A549 (cell line): ENCODE results near the gene ERBB2. TPM values are rescaled to one million over a fixed set of nuclear protein-coding genes. Genes with fewer than 3 reads are reported as not detected.

Experiments used
- ATAC-seq, 2 experiments: fragments of 200-7000 bp in 1 of 2; fragments of >200 bp in 1 of 2; cut with Nextera tagmentation in 1 of 2; cut with Tn5 transposase in 1 of 2; 3 replicates each; pipeline versions ENCODE4 v1.8.0 to v1.9.1; 2018 to 2020; ENCODE audit warnings: mild to moderate bottlenecking in 1 of 2, moderate library complexity in 1 of 2
- CTCF ChIA-PET: fragments of 300-600 bp; sonication (Branson Sonifier 250); formaldehyde crosslinking; extraction: SDS; loops from one replicate; lab custom pipeline; 2021; ENCODE audit warnings: antibody characterized with exemption, inconsistent platforms; lab: Yijun Ruan, JAX
- POLR2A ChIA-PET: fragments of 350-600 bp; formaldehyde crosslinking; extraction: SDS; loops from one replicate; lab custom pipeline; 2021; ENCODE audit warnings: antibody characterized with exemption, inconsistent platforms; lab: Yijun Ruan, JAX
- DNase-seq, 2 experiments: peaks; one replicate each; pipeline versions ENCODE4 v3.0.0 to v3.0.0-alpha.2; 2011 to 2016; ENCODE audit warnings: low read depth in 1 of 2, low spot score in 1 of 2
- FAIRE-seq: peaks from 2 replicates; lab custom pipeline; 2011; peaks lifted over from hg19 to GRCh38; lab: Jason Lieb, UNC
- H3K27ac ChIP-seq, 2 experiments: fragments of >200 bp; sonication (Bioruptor Twin); formaldehyde crosslinking; 3 replicates each; pipeline ENCODE4 v1.5.1; 2016 to 2017
- H3K4me1 ChIP-seq: fragments of >200 bp; sonication (Bioruptor Twin); formaldehyde crosslinking; 3 replicates; pipeline ENCODE4 v1.6.1; 2016
- H3K4me2 ChIP-seq: fragments of >200 bp; sonication (Bioruptor Twin); formaldehyde crosslinking; 3 replicates; pipeline ENCODE4 v1.6.1; 2016
- H3K4me3 ChIP-seq: fragments of >200 bp; sonication (Bioruptor Twin); formaldehyde crosslinking; 3 replicates; pipeline ENCODE4 v1.5.1; 2016
- H3K9me3 ChIP-seq: fragments of >200 bp; sonication (Bioruptor Twin); formaldehyde crosslinking; 3 replicates; pipeline ENCODE4 v1.6.1; 2016
- BHLHE40 ChIP-seq: IDR thresholded peaks from 2 replicates; pipeline ENCODE4 v1.6.1; 2012; ENCODE audit warnings: low read depth, low read length, inconsistent platforms
- CBX2 ChIP-seq: fragments of 200-600 bp; sonication (generic); IDR thresholded peaks from 2 replicates; pipeline ENCODE4 v1.6.1; 2016; ENCODE audit warnings: low read depth, mild to moderate bottlenecking, borderline replicate concordance
- HDAC2 ChIP-seq: fragments of 200-600 bp; sonication (generic); IDR thresholded peaks from 2 replicates; pipeline ENCODE4 v1.6.1; 2016
- HOXA7 ChIP-seq: fragments of 250-450 bp; sonication (Bioruptor Pico); IDR thresholded peaks from 2 replicates; pipeline ENCODE4 v1.5.0; 2020; ENCODE audit warnings: mild to moderate bottlenecking, moderate library complexity
- KDM1A ChIP-seq: fragments of 200-600 bp; sonication (generic); IDR thresholded peaks from 2 replicates; pipeline ENCODE4 v1.6.1; 2016; ENCODE audit warnings: low read depth, mild to moderate bottlenecking
- POLR2A ChIP-seq: IDR thresholded peaks from 2 replicates; pipeline ENCODE4 v1.6.1; 2012; ENCODE audit warnings: mild to moderate bottlenecking, low read length
- ZNF302 ChIP-seq: fragments of 250-450 bp; sonication (Bioruptor Pico); IDR thresholded peaks from 2 replicates; pipeline ENCODE4 v1.9.0; 2021; ENCODE audit warnings: inconsistent platforms, mild to moderate bottlenecking, moderate library complexity
- ZSCAN20 ChIP-seq: fragments of 250-450 bp; sonication (Bioruptor Pico); IDR thresholded peaks from 2 replicates; pipeline ENCODE4 v1.8.0; 2022; ENCODE audit warnings: mild to moderate bottlenecking, moderate library complexity
- WGBS: methylation state at CpG from one replicate; pipeline ENCODE4 v1.1.6; 2017; ENCODE audit errors: missing lambda C conversion rate; 5-methylcytosine and 5-hydroxymethylcytosine counted together
- polyA plus RNA-seq, 4 experiments: library from polyadenylated mRNA; depleted of rRNA in 3 of 4; stranded (reverse); fragments of >200 nt; fragmentation: RNase III in 1 of 4; extraction: RNeasy Plus Mini Kit Qiagen cat#74134 plus additional on column Dnase treatment in 1 of 4; gene quantifications; 2 replicates in 3 of 4; 3 replicates in 1 of 4; pipeline ENCODE4 v1.2.3, GENCODE V29; 2011 to 2017
- TF ChIP-seq, protein P1 (sequence below): fragments of 200-600 bp; sonication (generic); IDR thresholded peaks from 2 replicates; pipeline ENCODE4 v1.6.1; 2016; ENCODE audit warnings: antibody characterized with exemption, mild to moderate bottlenecking, moderate library complexity
- TF ChIP-seq, protein P2 (sequence below): fragments of >200 bp; sonication (Bioruptor Twin); formaldehyde crosslinking; IDR thresholded peaks from 3 replicates; pipeline ENCODE4 v1.5.1; 2016
- TF ChIP-seq, protein P3 (sequence below): fragments of >200 bp; sonication (Bioruptor Twin); formaldehyde crosslinking; IDR thresholded peaks from 2 replicates; pipeline ENCODE4 v1.6.1; 2016
- TF ChIP-seq, protein P4 (sequence below): fragments of 450-650 bp; IDR thresholded peaks from 2 replicates; pipeline ENCODE4 v1.6.1; 2014; ENCODE audit warnings: antibody characterized with exemption
- TF ChIP-seq, protein P5 (sequence below): IDR thresholded peaks from 2 replicates; pipeline ENCODE4 v1.6.1; 2012
- TF ChIP-seq, protein P6 (sequence below): fragments of 150-350 bp; IDR thresholded peaks from 2 replicates; pipeline ENCODE4 v1.6.1; 2014; ENCODE audit warnings: low read depth, mild to moderate bottlenecking, low read length

The ERBB2 gene
- polyA plus RNA-seq, 2 of the 4 experiments (the other 2 are of a cell fraction), result 22.4 to 32.0 TPM

DNA sequence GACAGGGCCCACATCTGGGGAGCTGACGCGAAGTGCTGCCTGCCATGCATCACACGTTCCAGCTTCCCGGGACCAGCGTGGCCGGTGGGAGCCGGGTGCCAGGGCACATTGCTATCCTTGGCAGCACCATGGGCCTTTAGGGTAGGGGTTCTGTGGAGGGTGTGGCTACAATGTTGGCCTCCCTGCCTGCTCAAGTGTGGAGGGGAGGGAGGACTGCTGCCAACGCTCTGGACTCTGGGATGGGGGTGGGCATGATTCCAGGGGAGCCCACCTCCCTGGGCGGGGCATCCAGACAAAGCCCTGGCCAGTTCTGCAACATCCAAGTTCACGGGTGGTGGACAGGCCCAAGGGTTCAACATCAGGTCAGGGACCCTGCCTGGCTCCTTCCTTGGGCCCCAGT is 51.8 kb downstream of the ERBB2 start:
- ChIA-PET POLR2A (no interaction called here), CTCF (interaction anchor here (1.8 to 15.6 kb wide), 5 partner anchors 21 to 128 kb away, joined by 5 to 217 read pairs (median 18); partner anchors contain the start of genes MIEN1, PPP1R1B and TCAP)
- no peak for ATAC-seq
- no peak for FAIRE-seq
- Histone ChIP-seq H3K4me3 (no peak overlapping the region), H3K4me1 (peaks cover 21% of the 10 kb centered on the region), H3K27ac (peak overlapping the region in 1 of 2 experiments; percentile 21; a peak in 1 of 6 replicates), H3K4me2 (no peak overlapping the region), H3K9me3 (no peaks in the 10 kb centered on the region)
- no peak for DNase-seq
- WGBS, result 82% methylated on average over 10 of the region's 10 CpGs
- no peak for TF ChIP-seq BHLHE40
- TF ChIP-seq, protein P1, sequence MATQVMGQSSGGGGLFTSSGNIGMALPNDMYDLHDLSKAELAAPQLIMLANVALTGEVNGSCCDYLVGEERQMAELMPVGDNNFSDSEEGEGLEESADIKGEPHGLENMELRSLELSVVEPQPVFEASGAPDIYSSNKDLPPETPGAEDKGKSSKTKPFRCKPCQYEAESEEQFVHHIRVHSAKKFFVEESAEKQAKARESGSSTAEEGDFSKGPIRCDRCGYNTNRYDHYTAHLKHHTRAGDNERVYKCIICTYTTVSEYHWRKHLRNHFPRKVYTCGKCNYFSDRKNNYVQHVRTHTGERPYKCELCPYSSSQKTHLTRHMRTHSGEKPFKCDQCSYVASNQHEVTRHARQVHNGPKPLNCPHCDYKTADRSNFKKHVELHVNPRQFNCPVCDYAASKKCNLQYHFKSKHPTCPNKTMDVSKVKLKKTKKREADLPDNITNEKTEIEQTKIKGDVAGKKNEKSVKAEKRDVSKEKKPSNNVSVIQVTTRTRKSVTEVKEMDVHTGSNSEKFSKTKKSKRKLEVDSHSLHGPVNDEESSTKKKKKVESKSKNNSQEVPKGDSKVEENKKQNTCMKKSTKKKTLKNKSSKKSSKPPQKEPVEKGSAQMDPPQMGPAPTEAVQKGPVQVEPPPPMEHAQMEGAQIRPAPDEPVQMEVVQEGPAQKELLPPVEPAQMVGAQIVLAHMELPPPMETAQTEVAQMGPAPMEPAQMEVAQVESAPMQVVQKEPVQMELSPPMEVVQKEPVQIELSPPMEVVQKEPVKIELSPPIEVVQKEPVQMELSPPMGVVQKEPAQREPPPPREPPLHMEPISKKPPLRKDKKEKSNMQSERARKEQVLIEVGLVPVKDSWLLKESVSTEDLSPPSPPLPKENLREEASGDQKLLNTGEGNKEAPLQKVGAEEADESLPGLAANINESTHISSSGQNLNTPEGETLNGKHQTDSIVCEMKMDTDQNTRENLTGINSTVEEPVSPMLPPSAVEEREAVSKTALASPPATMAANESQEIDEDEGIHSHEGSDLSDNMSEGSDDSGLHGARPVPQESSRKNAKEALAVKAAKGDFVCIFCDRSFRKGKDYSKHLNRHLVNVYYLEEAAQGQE, result no peak
- TF ChIP-seq, protein P2, sequence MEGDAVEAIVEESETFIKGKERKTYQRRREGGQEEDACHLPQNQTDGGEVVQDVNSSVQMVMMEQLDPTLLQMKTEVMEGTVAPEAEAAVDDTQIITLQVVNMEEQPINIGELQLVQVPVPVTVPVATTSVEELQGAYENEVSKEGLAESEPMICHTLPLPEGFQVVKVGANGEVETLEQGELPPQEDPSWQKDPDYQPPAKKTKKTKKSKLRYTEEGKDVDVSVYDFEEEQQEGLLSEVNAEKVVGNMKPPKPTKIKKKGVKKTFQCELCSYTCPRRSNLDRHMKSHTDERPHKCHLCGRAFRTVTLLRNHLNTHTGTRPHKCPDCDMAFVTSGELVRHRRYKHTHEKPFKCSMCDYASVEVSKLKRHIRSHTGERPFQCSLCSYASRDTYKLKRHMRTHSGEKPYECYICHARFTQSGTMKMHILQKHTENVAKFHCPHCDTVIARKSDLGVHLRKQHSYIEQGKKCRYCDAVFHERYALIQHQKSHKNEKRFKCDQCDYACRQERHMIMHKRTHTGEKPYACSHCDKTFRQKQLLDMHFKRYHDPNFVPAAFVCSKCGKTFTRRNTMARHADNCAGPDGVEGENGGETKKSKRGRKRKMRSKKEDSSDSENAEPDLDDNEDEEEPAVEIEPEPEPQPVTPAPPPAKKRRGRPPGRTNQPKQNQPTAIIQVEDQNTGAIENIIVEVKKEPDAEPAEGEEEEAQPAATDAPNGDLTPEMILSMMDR, result no peak
- TF ChIP-seq CBX2, result no peak
- no peak for TF ChIP-seq POLR2A
- no peak for TF ChIP-seq KDM1A
- TF ChIP-seq, protein P3, sequence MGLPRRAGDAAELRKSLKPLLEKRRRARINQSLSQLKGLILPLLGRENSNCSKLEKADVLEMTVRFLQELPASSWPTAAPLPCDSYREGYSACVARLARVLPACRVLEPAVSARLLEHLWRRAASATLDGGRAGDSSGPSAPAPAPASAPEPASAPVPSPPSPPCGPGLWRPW, result no peak
- TF ChIP-seq, protein P4, sequence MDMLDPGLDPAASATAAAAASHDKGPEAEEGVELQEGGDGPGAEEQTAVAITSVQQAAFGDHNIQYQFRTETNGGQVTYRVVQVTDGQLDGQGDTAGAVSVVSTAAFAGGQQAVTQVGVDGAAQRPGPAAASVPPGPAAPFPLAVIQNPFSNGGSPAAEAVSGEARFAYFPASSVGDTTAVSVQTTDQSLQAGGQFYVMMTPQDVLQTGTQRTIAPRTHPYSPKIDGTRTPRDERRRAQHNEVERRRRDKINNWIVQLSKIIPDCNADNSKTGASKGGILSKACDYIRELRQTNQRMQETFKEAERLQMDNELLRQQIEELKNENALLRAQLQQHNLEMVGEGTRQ, result no peak
- no peak for TF ChIP-seq ZNF302 (CRISPR knock-in tag)
- no peak for TF ChIP-seq HOXA7
- TF ChIP-seq, protein P5, sequence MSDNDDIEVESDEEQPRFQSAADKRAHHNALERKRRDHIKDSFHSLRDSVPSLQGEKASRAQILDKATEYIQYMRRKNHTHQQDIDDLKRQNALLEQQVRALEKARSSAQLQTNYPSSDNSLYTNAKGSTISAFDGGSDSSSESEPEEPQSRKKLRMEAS, result no peak

DNA sequence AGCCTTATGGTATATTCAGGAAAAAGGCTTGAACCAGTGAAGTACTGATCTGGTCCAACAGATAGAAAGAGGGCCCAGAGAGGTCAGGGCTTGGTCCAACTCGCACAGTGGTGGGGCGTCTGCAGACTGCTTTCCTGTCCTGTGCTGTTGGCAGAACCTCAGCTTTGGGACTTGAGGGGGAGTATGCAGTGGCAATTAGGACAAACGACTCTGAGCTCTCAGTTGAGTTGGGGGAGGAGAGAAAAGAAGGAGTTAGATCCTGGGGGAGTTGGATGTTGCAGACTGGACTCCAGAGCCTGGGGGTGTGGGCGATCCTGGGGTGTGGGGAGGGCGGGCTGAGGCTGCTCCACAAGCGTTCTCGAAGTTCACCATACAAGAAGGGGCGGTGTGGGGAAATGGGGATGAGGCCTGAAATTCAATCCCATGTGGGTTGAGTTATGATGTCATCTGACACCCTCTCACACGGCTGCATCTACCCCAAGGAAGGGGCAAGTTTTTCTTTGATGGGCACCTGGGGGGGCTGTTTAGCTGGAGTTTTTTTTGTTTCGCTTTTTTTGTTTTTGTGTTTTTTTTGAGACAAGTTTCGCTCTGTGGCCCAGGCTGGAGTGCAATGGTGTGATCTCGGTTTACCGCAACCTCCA is 52.5 kb downstream of the ERBB2 start:
- DNase-seq (no peak), FAIRE-seq (no peak), ATAC-seq (no peak)
- H3K4me3 ChIP-seq, result no peak overlapping the region
- CTCF ChIA-PET, result interaction anchor here (0.9 to 15.6 kb wide), 21 partner anchors 8 to 205 kb away, joined by 3 to 217 read pairs (median 10); partner anchors contain the start of genes IKZF3, MIEN1, PGAP3 and PPP1R1B
- no peak overlapping the region for H3K27ac ChIP-seq
- POLR2A ChIA-PET, result interaction anchor here (0.6 kb wide), 1 partner anchor 162 kb away, joined by 5 read pairs; no protein-coding TSS in a partner anchor
- H3K4me1 ChIP-seq, result peaks cover 21% of the 10 kb centered on the region
- TF ChIP-seq, protein P6, sequence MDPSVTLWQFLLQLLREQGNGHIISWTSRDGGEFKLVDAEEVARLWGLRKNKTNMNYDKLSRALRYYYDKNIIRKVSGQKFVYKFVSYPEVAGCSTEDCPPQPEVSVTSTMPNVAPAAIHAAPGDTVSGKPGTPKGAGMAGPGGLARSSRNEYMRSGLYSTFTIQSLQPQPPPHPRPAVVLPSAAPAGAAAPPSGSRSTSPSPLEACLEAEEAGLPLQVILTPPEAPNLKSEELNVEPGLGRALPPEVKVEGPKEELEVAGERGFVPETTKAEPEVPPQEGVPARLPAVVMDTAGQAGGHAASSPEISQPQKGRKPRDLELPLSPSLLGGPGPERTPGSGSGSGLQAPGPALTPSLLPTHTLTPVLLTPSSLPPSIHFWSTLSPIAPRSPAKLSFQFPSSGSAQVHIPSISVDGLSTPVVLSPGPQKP, result no peak
- no peak for TF ChIP-seq KDM1A
- no peak for TF ChIP-seq POLR2A
- no peak for TF ChIP-seq HDAC2
- TF ChIP-seq ZSCAN20 (CRISPR knock-in tag), result no peak
- no peaks in the 10 kb centered on the region for H3K9me3 ChIP-seq
- WGBS, result 88% methylated on average over 13 of the region's 13 CpGs
- H3K4me2 ChIP-seq, result no peak overlapping the region
